NOMO-1 (cell line): Measurements from ENCODE around the gene JAG2.

Experiments used
- DNase-seq, 2 experiments: peaks; one replicate each; lab custom pipeline; 2025; ENCODE audit not compliant: unreplicated experiment in 2 of 2; lab: John Stamatoyannopoulos, UW

The JAG2 gene

GRCh38 chr14:105167303-105168092, 1.1 kb downstream of the JAG2 start:
- DNase-seq, result no peak

GRCh38 chr14:105166571-105167302, 1.8 kb downstream of the JAG2 start:
- no peak for DNase-seq

- DNase-seq, result no peak
Measured at GRCh38 chr14:105165761-105166485, 2.7 kb downstream of the JAG2 start.

- DNase-seq, result no peak
Measured at GRCh38 chr14:105165134-105165704, 3.4 kb downstream of the JAG2 start.

GRCh38 chr14:105163040-105163742, 5.4 kb downstream of the JAG2 start:
- no peak for DNase-seq

DNA sequence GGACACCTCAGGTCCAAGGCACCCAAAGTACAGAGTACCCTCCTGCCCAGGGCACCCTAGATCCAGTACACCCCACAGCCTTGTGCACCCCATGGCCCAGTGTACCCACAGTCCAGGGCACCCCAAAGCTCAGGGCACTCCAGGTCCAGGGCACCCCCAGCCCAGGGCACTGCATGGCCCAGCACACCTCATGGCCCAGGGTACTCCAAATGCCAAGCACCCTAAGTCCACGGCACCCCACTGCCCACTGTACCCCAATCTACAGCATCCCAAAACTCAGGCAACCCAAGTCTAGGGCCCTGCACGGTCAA, 6.0 kb downstream of the JAG2 start:
- no peak for DNase-seq

DNA sequence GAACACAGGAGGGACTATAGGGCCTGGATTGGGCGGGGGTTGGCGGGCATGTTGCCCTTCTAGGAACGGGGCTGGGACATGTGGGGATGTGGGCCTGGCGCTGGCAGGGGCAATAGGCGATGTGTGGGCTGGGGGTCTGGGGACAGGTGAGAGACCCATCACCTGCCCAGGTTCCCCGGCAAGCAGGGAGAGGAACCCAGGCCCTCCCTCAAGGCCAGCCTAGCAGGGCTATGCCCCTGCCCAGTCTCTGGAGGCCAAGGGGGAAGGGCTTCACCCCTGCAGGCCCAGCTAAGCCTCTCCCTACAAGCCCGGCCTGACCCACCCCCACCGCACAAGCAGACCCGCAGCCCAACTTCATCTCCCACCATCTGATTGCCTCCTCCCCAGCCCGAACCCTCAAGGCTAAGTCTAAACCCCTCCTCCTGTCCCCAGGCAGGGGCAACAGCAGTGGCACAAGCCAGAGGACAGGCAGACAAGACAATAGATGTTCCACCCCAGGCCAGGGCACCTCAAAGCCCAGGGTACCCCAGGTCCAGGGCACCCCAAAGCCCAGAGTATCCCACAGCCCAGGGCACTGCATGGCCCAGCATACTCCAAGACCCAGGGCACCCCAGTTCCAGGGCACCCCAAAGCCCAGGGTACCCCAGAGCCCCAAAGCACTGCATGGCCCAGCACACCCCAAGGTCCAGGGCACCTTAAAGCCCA, 6.5 kb downstream of the JAG2 start:
- no peak for DNase-seq

DNA sequence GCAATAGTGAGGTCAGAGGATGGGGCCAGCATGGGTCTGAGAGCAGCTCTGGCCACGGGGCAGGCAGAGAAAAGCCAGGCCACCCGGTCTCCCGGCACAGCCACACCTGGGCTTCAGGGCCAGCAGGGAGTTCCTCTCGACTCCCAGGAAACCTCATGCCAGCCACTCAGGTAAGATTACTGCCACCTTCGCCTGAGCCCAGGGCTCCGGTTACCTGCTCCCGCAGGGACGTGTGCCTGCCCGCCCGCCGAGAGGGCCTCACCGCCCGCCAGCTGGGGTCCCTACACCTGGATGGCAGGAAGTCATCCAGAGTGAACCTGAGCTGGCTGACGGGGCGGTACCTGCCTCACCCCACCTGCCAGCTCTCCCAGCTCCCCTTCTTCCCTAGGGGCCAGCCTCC, 7.3 kb downstream of the JAG2 start:
- no peak for DNase-seq

DNA sequence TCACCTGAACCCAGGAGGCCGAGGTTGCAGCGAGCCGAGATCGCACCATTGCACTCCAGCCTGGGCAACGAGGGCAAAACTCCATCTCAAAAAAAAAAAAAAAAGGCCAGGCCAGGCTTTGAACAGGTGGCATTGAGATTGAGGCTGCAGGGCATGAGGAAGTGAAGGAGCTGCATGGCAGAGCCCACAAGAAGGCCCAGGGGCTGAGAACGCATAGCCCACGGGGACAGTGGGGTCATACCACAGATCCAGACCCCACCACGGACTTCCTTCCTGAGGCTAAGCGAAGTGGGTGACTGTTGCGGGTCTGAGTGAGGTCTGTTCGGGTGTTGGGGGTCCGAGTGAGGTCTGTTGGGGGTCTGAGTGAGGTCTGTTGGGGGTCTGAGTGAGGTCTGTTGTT, 7.8 kb downstream of the JAG2 start:
- DNase-seq, result no peak

DNA sequence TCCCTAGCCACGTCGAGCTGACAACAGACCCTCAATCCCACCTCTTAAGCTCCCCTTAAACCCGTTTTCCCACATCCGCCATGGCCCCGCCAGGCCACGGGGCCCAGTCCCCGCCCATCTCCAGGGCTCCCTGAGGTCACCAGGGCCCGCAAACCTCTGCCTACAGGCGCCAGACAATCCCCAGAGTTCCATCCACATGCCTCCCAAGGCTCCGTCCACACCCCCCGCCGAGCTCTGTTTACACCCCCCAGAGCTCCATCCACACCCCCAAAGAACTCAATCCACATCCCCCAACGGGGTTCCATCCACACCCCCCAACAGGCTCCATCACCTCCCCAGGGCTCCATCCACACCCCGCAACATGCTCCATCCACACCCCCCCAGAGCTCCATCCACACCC, 9.2 kb downstream of the JAG2 start:
- DNase-seq, result no peak

- no peak for DNase-seq
Measured at GRCh38 chr14:105158794-105159193, 9.8 kb downstream of the JAG2 start.

GRCh38 chr14:105157872-105158271, 10.7 kb downstream of the JAG2 start:
- DNase-seq, result no peak

- no peak for DNase-seq
Measured at GRCh38 chr14:105156414-105157375, 11.9 kb downstream of the JAG2 start.

DNA sequence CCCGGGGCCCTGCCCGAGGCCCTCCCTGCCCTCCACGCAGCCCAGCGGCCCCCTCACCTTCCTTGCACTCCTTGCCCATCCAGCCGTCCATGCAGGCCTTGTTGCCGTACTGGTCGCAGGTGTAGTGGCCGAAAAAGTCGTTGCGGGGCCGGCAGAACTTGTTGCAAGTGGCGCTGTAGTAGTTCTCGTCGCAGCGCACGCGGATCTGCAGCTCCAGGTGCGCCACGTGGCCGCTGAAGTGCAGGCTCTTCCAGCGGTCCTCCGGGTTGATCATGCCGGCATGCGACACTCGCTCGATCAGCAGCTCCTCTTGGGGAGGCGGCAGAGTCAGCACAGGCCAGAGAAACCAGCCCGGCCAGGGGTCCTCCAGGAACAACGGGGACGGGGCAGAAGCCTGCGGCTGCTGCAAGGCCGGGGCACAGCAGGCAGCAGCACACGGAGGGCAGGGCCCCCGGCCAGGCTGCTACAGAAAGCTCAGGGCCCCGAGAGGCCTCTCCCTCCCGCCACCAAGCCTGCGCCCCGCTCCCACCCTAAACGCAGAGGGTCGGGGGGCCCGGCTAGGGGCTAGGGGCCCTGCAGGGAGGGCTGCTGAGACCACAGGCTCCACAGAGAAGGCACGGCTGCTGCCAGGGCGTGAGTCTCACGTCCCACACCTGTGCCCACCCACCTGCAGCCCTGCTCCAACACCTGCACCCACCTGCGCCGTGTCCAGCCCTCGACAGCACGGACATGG, 12.7 kb downstream of the JAG2 start:
- no peak for DNase-seq

GRCh38 chr14:105155071-105155651, 13.4 kb downstream of the JAG2 start:
- no peak for DNase-seq

GRCh38 chr14:105154476-105154871, 14.1 kb downstream of the JAG2 start:
- DNase-seq, result no peak

DNA sequence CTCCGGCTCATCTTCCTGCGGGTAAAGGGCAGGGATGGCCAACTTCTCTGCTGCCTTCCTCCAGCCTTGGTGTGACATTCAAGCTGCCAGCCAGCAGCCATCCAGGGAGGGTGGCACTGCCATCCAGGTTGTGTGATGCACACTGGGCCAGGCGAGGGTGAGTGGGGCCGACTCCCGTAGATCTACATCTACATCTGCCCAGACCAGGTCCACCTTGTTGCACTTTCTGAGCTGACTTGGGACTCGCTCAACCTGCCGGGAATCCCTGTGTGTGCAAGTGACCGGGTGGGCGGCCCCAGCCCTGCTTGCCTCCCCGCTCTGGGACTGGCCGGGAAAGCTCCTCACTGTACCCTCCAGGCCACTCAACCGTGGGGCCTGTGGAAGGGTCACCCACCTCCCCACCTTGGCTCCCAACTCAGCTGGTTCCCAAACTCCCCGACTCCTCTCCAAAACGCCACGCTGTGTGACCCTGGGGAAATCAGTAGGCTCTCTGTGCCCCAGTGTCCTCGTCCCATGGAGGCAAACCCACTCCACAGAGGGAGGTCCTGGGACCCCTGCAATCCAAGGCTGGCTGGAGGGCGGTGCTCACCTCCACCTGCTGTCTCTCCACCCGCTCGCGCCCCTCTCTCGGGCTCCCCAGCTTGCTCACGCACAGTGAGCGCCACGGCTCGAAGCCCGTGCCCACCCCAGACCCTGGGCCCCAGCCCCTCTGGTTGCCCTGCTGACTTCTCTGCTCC, 14.7 kb downstream of the JAG2 start:
- no peak for DNase-seq
